HL-60 (cell line): ENCODE results near the gene KPTN.

Experiments used
- GABPA ChIP-seq: IDR thresholded peaks from 2 replicates; pipeline ENCODE4 v1.6.1; 2012; ENCODE audit warnings: low read depth
- POLR2AphosphoS5 ChIP-seq: IDR thresholded peaks from 2 replicates; pipeline ENCODE4 v1.6.1; 2012; ENCODE audit warnings: low read depth
- SPI1 ChIP-seq: IDR thresholded peaks from 2 replicates; pipeline ENCODE4 v1.6.1; 2012; ENCODE audit warnings: low read depth, mild to moderate bottlenecking, borderline replicate concordance
- TF ChIP-seq, protein P1 (sequence below): IDR thresholded peaks from one replicate; pipeline ENCODE4 v1.5.1; 2011; ENCODE audit warnings: low read length, control low read depth, inconsistent platforms; ENCODE audit not compliant: insufficient read depth
- TF ChIP-seq, protein P2 (sequence below): IDR thresholded peaks from 2 replicates; pipeline ENCODE4 v1.6.1; 2012; ENCODE audit warnings: low read depth; ENCODE audit not compliant: insufficient replicate concordance

DNA sequence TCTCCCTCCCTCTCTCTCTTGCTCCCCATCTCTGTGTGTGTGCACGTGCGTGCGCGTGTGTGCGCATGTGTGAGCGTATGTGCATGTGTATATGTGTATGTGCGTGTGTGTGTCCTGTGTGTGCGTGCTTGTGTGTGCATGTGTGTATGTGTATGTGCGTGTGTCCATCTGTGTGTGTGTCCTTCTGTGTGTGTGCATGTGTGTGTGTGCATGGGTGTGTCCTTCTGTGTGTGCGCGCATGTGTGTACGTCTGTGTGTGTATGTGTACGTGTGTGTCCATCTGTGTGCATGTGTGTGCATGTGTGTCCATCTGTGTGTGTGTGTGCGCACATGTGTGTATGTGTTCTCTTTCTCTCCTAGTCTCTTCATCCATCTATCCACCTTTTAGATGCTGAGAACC, 24.5 kb downstream of the KPTN start:
- TF ChIP-seq, protein P1, sequence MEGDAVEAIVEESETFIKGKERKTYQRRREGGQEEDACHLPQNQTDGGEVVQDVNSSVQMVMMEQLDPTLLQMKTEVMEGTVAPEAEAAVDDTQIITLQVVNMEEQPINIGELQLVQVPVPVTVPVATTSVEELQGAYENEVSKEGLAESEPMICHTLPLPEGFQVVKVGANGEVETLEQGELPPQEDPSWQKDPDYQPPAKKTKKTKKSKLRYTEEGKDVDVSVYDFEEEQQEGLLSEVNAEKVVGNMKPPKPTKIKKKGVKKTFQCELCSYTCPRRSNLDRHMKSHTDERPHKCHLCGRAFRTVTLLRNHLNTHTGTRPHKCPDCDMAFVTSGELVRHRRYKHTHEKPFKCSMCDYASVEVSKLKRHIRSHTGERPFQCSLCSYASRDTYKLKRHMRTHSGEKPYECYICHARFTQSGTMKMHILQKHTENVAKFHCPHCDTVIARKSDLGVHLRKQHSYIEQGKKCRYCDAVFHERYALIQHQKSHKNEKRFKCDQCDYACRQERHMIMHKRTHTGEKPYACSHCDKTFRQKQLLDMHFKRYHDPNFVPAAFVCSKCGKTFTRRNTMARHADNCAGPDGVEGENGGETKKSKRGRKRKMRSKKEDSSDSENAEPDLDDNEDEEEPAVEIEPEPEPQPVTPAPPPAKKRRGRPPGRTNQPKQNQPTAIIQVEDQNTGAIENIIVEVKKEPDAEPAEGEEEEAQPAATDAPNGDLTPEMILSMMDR: no peak
- TF ChIP-seq POLR2AphosphoS5 (no peak), GABPA (no peak), SPI1 (no peak)
- TF ChIP-seq, protein P2, sequence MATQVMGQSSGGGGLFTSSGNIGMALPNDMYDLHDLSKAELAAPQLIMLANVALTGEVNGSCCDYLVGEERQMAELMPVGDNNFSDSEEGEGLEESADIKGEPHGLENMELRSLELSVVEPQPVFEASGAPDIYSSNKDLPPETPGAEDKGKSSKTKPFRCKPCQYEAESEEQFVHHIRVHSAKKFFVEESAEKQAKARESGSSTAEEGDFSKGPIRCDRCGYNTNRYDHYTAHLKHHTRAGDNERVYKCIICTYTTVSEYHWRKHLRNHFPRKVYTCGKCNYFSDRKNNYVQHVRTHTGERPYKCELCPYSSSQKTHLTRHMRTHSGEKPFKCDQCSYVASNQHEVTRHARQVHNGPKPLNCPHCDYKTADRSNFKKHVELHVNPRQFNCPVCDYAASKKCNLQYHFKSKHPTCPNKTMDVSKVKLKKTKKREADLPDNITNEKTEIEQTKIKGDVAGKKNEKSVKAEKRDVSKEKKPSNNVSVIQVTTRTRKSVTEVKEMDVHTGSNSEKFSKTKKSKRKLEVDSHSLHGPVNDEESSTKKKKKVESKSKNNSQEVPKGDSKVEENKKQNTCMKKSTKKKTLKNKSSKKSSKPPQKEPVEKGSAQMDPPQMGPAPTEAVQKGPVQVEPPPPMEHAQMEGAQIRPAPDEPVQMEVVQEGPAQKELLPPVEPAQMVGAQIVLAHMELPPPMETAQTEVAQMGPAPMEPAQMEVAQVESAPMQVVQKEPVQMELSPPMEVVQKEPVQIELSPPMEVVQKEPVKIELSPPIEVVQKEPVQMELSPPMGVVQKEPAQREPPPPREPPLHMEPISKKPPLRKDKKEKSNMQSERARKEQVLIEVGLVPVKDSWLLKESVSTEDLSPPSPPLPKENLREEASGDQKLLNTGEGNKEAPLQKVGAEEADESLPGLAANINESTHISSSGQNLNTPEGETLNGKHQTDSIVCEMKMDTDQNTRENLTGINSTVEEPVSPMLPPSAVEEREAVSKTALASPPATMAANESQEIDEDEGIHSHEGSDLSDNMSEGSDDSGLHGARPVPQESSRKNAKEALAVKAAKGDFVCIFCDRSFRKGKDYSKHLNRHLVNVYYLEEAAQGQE: no peak
